ENCODE data around the gene GBA2.
A peak's percentile ranks its signal among the peaks of the same experiment; 100 is the strongest.

GBA2 gene

DNA sequence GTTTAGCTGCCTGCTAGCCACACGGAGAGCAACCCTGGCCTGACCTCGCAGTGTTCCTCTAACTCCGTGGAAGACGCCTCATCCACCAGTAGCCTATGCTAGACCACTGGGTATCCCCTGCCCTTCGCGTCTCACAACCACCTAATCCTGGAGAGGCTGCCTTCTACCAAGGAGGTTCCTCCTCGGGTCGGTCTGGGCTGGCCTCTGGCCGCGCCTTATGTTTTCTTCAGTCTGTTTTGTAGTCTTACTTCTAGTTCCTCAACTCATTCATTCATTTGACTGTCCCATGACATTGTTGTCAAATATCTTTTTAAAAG lies 57.7 kb downstream of the GBA2 start:
- DNase-seq (ENCODE audit: low spot score) = peak; percentile 69

DNA sequence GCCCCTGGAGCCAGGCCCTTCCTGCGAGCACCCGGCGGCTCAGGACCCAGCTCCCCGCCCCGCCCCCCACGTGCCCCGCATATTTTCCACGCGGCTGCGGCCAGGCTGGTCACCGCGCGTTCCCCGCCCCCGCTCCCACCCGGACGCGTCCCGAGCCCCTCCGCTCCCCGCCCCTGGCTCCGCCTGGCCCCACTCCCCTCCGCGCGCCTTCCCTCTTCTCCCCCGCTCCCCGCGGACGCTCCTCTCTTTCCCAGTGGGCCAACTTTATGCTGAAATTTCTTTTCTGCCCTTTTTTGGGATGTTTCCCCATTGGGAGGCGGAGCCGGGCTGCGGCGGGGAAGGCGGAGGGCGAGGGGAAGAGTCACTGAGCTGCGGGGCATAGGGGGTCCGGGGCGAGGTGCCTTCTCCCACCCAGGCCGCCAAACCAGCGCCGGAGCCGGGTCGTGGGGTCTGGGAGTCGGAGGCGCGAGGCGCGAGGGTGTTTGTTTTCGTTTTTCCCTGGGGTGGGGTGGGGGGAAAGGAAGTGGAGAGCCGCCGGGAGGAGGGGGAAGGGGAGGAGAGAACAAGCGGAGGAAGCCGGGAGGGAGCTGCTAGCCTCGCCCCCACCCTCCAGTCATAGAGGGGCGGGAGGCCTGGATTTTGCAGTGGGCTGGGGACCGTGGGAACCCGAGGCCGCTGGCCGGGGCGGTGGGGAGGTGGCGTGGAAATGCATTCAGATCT lies 58.3 kb downstream of the GBA2 start:
- DNase-seq (ENCODE audit: low spot score) = peak; percentile 79

DNA sequence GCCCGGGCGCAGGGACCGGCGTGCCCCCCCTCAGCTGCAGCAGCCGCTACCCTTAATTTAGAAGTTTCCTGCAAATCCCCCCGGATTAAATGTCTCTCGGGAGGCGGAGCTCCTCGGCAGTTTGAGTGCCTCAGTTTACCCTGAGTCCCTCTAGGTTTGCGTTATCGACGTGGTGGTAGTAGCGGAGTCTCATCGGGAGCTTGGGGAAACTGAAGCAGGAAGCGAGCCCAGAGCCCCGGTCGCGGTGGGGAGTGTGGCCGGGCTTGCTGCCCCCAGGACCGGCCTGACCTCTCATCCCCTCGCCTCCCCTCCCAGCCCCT lies 58.8 kb downstream of the GBA2 start:
- no peak for DNase-seq (ENCODE audit: low spot score)

DNA sequence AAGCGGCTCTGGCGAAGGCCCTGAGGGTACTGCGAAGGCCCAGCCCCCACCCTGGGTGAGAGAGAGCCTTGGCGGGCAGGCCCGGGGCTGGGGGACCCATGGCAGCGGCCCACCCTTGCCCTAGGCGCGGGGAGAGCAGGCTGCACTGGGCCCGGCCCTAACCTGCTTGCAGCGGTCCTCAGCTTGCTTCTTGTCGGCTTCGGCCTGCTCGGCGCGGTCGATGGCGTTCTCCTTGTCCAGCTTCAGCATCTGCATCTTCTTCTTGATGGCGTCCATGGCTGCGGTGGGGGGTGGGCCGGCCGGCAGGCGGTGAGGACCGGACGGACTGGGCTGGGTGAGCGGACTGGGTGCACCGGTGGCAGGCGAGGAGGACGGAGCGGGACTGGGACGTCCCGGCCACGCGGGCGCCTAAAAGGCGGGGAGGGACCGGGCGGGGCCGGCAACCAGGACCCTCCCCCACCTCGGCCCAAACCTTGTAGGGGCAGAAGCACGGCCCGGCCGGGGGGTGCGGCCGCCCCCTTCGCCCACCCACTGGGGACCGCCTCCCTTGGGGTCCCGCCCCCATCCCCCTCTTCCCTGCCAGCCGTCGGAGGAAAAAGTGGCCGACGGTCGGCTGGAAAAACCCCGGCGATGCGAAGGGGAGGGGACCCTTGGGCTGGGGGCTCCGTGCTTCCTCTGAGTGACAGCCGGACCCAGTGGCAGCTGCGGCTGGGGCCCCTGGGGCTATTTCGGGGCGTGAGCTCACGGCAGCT lies 59.3 kb downstream of the GBA2 start, which contains the start of gene TPM2:
TPM2 (minus strand) TSS at position 384 of the 752 bp plus-strand sequence; CDS start at position 276, 108 bp downstream.
- peak; percentile 54 for DNase-seq (ENCODE audit: low spot score)

DNA sequence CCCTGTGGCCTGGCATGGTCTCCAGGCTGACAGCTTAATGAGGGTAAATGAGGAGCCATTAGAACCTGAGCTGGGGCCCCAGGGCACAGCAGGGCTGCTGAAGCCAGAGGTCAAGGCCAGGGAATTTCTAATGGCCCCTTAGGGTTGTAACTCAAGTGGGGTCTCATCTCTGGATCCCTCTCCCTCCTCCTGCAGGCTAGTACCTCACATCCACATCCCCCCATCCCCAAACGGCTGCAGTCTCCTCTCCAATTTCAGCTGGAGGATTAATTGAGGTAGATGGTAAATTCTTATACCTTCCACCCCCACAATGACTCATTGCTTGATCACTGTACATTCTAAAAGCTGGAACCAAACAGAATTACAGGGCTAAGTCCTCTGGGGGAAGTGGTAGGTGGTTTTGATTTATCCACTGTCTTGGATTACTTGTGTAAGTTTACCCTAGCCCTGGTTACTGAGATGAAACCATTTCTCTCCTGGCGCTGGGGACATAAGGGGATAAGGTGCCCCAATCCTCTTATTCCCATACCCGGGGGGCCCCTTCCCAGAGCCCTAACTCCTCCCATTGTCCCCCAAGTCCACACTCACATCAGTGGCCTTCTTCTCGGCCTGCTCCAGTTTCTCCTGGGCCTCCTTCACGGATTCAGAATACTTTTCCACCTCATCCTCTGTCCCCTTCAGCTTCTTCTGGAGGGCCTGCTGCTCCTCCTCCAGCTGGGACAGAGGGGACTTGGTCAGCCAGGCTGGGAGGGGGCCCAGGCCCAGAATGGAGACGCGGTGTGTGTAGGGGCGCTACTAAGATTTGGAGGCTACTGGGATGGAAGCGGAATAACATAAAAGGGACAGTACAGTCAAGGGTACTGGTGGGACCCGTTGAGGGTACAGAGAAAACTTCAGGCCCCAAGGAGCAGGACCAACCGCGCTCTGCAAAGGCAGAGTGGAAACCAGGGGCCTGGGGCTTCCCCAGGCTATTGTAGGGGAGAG lies 60.2 kb downstream of the GBA2 start:
- DNase-seq (ENCODE audit: low spot score) = no peak

DNA sequence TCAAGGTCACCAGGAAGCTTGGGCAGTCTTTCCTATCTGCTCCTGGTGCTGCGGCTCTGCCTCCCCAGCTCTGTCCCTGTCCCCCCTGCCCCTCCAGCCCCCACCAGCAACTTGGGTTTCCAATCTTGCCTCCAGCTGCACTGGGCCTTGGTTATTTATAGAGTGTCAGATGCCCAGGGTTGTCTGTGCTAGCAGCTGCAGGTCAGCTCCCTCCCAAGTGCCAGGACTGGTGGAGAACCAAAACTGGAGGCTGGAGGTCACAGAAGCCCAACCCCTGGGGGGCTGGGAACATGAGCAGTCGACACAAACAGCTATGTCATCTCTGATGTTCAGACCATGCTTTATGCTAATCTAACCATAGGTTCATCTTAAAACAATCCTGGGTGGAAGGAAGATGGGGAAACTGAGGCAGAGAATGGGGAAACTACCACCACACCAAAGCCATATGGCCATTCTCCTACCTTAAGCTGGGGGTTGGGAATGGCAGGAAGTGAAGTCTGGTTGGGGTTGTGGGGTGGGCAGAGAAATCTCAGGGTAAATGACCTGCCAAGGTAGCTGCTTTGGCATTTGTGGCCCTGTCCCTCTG lies 61.0 kb downstream of the GBA2 start:
- DNase-seq (ENCODE audit: low spot score) = no peak

DNA sequence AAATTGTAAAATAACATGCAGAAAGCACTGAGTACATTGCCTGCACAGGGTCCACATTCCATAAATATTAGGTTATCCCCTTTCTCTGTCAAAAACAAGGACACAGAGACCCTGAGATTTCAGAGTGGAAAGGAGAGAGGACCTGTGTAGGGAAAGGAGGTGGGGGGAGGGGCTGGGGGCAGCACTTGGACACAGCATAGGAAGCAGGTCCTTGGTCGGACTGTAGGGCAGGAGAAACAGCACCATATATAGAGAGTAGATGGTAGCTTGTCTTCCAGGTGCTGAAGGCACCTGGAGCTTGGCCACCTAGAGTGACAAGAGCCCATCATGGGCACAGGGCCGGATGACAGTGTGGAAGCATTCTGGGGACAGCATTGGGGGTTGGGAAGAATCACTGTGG lies 61.7 kb downstream of the GBA2 start:
- DNase-seq (ENCODE audit: low spot score) = no peak
